Skeletal muscle tissue (tissue), 2 donors: ENCODE data around the gene AKAP10. TPM values are rescaled to one million over a fixed set of nuclear protein-coding genes. Genes with fewer than 3 reads are reported as not detected.

ENCODE experiments used
- small RNA-seq: library from RNA; depleted of rRNA; stranded (forward); fragments of <200 nt; gene quantifications from one replicate; pipeline ENCODE3, GENCODE V24; 2014
- total RNA-seq: library from RNA; depleted of rRNA; stranded (reverse); fragments of >200 nt; gene quantifications from one replicate; pipeline ENCODE4 v1.2.3, GENCODE V29; 2014

Gene AKAP10
- total RNA-seq, 1 donor from 2014 or later = 15.7 TPM

Small RNA genes lying within 50 kb of the gene (small RNA-seq; reads per million reads assigned to genes)
- gene AC015726.2 = not detected

Other genes with a start within 250 kb of the AKAP10 start
- gene ALDH3A1, start 229.5 kb downstream of the AKAP10 start, total RNA-seq = not detected
- 38.6 TPM for gene ULK2, start 109.9 kb downstream of the AKAP10 start, total RNA-seq
- gene SPECC1, start 31.5 kb upstream of the AKAP10 start, total RNA-seq = 13.6 TPM